ENCODE data around the gene TOMM20. TPM values are rescaled to one million over a fixed set of nuclear protein-coding genes. Genes with fewer than 3 reads are reported as not detected.

TOMM20 gene
- total RNA-seq, 1 experiment from 2014 or later = 197 TPM

DNA sequence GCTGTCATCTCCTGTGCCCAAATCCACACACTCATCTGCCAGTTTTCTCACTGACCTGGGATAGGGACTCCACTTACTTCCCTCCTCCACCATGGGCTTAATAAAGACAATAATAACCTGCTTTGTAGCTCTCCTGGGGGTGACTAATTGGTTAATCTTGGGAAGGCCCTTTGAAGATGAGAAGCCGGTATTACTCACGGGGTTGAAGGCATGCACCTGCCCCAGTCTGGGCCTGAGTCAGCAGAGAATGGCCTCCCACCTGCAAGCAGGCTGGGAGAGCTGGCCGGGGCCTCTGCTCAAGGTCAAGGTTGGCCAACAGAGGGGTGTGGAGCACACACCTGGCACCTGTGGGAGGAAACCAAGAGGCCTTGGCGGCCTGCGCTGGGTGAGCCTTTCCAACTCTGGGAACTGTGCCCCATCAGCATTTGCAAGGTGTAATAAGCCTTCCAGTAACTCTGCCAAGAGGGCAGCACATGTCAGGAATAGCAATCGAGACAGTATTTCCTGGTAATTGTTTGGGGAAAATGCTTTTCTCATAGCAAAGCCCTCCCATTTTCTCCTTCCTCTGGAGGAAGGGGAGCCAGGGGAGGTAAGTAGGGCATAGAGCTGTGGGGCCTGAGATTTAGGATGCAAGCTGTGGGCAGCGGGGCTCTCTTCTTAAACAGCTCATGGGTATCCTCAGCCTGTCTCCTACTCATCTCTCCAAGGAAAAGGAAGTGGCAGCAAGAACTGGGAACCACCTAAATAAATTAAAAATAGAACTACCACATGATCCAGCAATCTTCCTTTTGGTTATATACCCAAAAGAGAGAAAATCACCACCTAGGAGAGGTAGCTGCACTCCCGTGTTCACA lies 49.0 kb downstream of the TOMM20 start:
- Histone ChIP-seq H3K79me2 (ENCODE audit: insufficient read depth, low read length) (no peaks in the 10 kb centered on the region), H3K9ac (ENCODE audit: extremely low read depth, insufficient read length, low read length) (no peak overlapping the region), H2BK120ac (ENCODE audit: low read depth, low read length, poor library complexity, severe bottlenecking) (no peak overlapping the region), H2BK12ac (ENCODE audit: insufficient read length, low read depth, low read length) (no peak overlapping the region), H3K18ac (ENCODE audit: insufficient read length, low read depth, low read length) (no peak overlapping the region), H3K9me3 (ENCODE audit: control insufficient read depth, low read depth, low read length) (no peaks in the 10 kb centered on the region), H3K27ac (ENCODE audit: insufficient read length, low read depth, low read length) (no peak overlapping the region), H2BK20ac (ENCODE audit: low read depth, low read length, poor library complexity, severe bottlenecking) (no peak overlapping the region), H3K56ac (ENCODE audit: insufficient read length, low read depth, low read length) (no peak overlapping the region), H3K4me1 (ENCODE audit: insufficient read depth, low read length) (no peaks in the 10 kb centered on the region; the same call in 1 of the 2 replicates), H2BK15ac (ENCODE audit: low read depth, low read length) (no peak overlapping the region), H4K5ac (ENCODE audit: insufficient read length, low read depth, low read length) (no peak overlapping the region), H4K20me1 (ENCODE audit: control insufficient read depth, insufficient read depth, insufficient read length) (no peaks in the 10 kb centered on the region), H3K23me2 (ENCODE audit: insufficient read length, low read depth, low read length, poor library complexity, severe bottlenecking) (no peaks in the 10 kb centered on the region), H3K79me1 (ENCODE audit: insufficient read depth, low read depth, low read length, poor library complexity, severe bottlenecking) (no peaks in the 10 kb centered on the region), H2AK5ac (ENCODE audit: insufficient read length, low read length) (no peak overlapping the region), H2AFZ (ENCODE audit: low read length) (no peak overlapping the region), H3K14ac (ENCODE audit: insufficient read depth, low read length) (no peak overlapping the region), H3T11ph (ENCODE audit: low read length) (no peak overlapping the region), H4K91ac (ENCODE audit: insufficient read length, low read depth, low read length) (no peak overlapping the region), H3K23ac (ENCODE audit: insufficient read length, low read depth, low read length) (no peak overlapping the region), H3K4me2 (ENCODE audit: insufficient read depth, insufficient read length, low read length) (no peak overlapping the region), H3K27me3 (ENCODE audit: insufficient read depth, low read length) (no peaks in the 10 kb centered on the region; the same call in 1 of the 2 replicates), H3K4ac (ENCODE audit: low read depth, low read length) (no peak overlapping the region), H4K8ac (replicated peaks; ENCODE audit: insufficient read length, low read depth, low read length) (no peak overlapping the region), H2BK5ac (ENCODE audit: insufficient read length, low read length) (no peak overlapping the region)
- peak; percentile 57 for DNase-seq
- H3K36me3 Mint-ChIP-seq (ENCODE audit: insufficient read depth in 1 of 3, low read depth in 3 of 3) = no peaks in the 10 kb centered on the region
- H3K4me1 Mint-ChIP-seq = peaks cover 15 to 17% of the 10 kb centered on the region in 2 experiments
- no CpG with 5 or more reads among the region's 8 CpGs for WGBS (ENCODE audit: extremely low coverage, insufficient read length, low lambda C conversion rate)
- TF ChIP-seq, protein P1, sequence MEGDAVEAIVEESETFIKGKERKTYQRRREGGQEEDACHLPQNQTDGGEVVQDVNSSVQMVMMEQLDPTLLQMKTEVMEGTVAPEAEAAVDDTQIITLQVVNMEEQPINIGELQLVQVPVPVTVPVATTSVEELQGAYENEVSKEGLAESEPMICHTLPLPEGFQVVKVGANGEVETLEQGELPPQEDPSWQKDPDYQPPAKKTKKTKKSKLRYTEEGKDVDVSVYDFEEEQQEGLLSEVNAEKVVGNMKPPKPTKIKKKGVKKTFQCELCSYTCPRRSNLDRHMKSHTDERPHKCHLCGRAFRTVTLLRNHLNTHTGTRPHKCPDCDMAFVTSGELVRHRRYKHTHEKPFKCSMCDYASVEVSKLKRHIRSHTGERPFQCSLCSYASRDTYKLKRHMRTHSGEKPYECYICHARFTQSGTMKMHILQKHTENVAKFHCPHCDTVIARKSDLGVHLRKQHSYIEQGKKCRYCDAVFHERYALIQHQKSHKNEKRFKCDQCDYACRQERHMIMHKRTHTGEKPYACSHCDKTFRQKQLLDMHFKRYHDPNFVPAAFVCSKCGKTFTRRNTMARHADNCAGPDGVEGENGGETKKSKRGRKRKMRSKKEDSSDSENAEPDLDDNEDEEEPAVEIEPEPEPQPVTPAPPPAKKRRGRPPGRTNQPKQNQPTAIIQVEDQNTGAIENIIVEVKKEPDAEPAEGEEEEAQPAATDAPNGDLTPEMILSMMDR (conservative IDR thresholded peaks at IDR 0.05) = no peak
- H3K27me3 Mint-ChIP-seq (ENCODE audit: low read depth) = peaks cover 1% of the 10 kb centered on the region; the same call in 1 of the 2 replicates
- no peak overlapping the region for H3K4me3 Mint-ChIP-seq
- H3K9me3 Mint-ChIP-seq = no peaks in the 10 kb centered on the region
- no peak overlapping the region for H3K27ac Mint-ChIP-seq

All from H9 (cell line).